GM18870 (cell line): ENCODE measurements around the gene ACTRT2.

Experiments
- ATAC-seq: cut with Tn5 transposase; IDR thresholded peaks from one replicate; pipeline ENCODE4 v1.9.1; 2021; ENCODE audit warnings: moderate library complexity; ENCODE audit not compliant: unreplicated experiment

Gene ACTRT2

DNA sequence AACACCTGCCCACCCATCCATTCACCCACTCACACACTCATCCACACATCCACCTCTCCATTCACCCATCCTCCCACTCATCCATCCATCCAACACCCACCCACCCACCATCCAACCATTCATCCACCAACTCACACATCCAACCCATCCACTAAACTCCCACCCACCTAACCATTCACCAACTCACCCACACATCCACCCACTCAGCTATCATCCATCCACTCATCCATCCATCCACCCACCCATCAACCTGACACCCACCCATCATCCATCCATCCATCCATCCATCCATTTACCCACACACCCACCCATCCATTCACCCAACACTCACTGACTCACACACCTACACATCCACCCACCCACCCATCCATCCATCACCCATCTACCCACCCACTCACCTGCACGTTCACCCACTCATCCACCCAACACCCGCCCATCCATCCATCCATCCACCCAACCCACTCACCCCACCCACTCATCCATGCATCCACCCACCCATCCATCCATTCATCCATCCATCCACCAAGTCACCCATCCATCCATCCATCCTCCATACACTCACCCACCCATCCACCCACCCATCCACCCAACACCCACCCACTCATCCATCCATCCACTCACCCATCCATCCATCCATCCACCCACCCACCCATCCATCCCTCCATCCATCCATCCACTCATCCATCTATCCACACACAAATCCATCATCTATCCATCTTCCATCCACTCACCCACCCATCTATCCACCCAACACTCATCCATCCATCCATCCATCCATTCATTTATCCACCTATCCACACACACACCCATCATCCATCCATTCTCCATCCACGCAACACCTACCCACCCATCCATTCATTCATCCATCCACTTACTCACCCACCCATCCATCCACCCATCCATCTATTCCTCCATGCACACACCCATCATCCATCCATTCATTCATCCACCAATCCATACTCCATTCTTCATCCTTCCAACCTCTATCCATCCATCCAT lies 30.3 kb downstream of the ACTRT2 start:
- ATAC-seq: no peak

- ATAC-seq: no peak
Observed at GRCh38 chr1:3052501-3052900, 31.2 kb downstream of the ACTRT2 start.

DNA sequence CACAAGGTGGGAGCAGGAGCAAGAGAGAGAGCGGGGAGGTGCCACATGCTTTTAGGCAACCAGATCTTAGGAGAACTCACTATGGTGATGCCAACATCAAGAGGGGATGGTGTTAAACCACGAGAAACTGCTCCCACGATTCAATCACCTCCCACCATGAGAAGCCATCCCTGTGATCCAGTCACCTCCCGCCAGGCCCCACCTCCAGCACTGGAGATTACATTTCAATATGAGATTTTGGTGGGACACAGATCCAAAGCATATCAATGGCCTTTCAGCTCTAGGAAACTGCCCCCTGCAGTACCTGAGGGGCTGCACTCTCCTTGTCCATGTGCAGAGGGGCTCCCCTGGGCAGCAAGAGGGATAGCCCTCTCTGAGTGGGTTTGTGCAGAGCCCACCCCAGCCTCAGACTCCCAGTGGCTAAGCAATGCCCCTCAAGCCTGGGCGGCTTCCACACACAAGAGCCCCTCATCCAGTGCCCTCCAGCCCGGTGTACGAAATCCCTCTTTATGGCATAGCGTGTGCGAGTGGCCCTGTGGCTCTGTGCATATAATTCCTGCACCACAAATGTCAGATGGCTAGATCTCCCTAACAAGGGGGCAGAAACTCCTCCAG lies 32.2 kb downstream of the ACTRT2 start:
- ATAC-seq: no peak

GRCh38 chr1:3053986-3054385 lies 32.7 kb downstream of the ACTRT2 start:
- no peak for ATAC-seq

- no peak for ATAC-seq
Observed at GRCh38 chr1:3054474-3054873, 33.2 kb downstream of the ACTRT2 start.

DNA sequence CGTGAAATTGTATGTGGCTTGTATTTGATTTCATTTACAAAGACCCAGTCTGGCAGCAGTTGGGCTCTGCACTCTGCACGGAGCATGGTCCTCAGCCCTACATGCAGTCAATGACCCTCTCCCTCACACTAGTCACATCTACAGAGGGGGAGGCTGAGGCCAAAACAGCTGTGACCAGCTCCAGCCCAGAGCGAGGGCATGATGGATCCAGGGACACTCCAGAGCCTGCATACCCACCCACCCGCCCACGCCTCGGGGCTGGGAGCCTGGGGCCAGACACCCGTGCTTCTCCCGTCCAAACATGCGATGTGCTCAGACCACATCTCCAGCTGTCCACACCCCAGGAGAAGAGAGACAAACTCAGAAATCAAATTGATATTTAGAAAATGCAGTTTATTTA lies 33.8 kb downstream of the ACTRT2 start:
- no peak for ATAC-seq

DNA sequence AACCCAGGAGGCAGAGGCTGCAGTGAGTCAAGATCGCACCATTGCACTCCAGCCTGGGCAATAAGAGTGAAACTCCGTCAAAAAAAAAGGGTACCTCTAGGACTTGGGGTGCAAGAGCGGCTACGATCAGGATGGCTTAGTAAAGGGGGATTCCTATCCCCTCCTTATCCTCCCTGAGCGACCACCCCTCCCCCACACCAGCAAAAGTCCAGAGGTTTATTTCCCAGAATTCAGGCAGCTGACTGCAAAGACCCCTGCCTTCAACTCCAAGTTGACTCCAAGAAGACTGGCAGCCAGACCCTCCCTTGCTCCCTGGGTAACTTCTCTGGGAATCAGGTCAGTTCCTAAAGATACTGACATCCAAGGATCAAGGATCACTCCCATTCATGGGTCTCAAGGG lies 35.4 kb downstream of the ACTRT2 start:
- ATAC-seq: no peak

DNA sequence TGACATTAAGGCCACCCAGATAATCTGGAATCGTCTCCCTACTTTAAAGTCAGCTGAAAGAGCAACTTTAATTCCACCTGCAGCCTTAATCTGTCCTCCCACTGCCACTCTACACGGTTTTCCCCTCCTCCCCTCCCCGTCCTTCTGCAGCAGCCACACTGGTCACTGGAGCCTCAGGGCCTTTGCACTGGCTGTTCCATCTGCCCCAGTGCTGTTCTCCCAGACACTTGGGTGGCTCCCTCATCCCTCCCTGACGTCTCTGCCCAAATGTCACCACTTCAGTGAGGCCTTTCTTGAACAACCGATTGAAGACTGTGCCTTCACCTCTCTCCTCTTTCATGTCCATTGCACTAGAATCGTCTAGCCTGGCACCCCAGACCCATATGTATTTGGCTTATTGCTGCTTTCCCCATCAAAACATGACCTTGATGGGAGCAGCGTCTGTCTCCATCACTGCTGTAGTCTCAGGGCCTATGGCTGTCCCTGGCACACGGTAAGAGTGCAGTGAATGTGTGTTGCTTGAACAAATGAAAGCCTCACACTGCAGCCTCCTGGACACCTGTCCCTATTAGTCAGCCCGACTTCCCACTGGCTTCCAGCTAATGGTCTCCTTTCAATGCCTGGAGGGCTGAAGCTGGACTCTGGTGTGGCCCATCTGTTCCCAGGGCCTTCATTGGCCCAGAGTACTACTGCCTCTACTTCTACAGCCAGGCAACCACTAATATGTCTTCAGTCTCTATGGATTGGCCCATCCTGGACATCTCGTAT lies 37.2 kb downstream of the ACTRT2 start:
- ATAC-seq: no peak

DNA sequence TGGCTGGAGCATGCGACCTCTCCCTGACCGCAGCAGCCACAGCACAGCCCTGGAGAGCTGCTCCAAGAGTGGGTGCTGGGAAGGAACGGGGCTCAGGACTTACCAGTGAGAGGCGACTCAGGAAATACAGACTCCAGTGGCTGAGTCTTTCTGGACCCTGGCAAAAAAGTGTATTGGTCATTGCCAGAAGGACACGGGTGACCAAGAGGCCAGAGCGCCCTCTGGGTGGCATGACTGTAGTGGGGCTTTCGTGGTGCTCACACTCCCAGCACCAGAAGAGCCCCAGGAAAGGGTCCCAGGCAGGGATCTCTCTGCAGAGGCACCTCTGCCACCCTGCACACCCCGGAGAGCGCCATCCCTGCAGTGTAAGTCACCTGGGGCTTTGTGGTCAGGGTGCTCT lies 38.9 kb downstream of the ACTRT2 start:
- no peak for ATAC-seq

- ATAC-seq: no peak
Observed at GRCh38 chr1:3060601-3061551, 39.6 kb downstream of the ACTRT2 start.

DNA sequence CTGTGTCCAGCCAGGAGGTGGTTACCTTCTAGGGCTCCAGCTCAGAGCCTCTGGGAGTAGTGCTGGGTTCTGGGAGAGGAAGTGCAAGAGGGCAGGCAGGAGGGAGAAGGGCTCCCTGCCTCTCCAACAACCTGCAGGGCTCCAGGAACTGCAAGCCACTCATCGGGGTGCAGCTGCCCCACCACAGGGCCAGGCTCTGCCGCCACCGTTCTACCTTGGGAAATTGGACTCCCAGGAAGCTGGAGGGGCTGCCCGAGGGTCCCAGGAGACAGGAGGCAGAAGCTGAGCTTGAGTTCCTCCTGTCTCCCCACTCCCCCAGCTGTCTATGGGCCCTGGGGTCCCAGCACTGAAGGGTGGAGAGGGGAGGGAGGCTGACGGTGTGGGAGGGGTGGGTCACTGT lies 40.3 kb downstream of the ACTRT2 start:
- ATAC-seq: no peak

DNA sequence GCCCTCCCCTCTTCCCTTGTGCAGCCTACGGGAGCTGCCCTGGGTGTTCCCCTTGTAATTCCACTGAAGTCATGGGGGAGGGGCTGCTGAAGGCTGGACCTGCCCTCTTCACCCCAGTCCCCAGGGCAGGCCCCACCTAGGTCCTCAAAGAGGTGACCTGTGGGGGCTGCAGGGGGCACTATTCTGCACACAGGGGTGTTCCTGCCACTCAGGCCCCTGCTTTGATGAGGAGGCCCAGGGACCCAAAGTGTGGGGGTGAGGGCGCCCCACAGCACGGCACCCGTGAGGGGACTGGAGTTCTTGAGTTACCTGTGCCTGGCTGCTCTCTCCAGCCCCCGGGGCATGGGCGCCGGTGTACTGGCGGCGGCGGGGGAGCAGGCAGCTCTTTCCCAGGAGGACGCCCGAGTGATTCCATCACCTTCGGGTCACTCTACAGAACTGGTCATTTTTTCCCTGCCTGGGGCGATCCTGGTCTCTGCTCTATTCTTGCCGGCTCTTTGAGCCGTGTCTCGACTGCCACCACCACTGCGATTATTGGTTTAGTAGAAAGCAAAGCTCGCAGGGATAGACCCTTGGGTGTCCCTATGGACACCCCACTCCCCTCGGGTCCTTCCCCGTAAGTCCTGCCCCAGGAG lies 40.8 kb downstream of the ACTRT2 start:
- ATAC-seq: no peak

- no peak for ATAC-seq
Observed at GRCh38 chr1:3062616-3063378, 41.5 kb downstream of the ACTRT2 start.

GRCh38 chr1:3063379-3064295 lies 42.4 kb downstream of the ACTRT2 start:
- ATAC-seq: no peak

DNA sequence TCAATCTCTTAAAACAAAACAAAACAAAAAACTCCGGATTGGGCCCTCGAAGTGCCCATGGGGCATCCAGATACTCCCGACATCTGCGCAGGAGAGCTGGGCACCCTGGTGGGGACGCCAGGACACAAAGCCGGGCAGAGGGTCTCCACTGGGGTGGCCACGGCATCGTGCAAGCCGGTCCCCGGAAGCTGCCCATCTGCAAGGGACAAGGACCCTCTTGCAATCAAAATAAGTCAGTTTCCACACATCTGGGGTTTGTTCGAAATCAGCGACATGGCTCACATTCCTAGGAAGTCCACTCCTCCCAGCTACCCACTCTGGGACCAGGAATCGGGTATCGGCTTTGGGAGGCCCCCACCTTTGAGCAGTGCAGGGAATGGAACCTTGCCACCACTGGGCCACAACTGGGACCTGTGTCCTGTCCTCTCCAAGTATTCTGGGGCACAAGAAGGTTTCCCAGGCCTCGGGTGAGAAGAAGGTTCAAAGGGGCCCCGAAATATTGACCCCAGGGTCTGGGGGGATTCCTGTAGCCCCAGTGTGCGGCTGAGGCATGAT lies 43.1 kb downstream of the ACTRT2 start:
- no peak for ATAC-seq

- no peak for ATAC-seq
Observed at GRCh38 chr1:3064901-3065300, 43.6 kb downstream of the ACTRT2 start.

DNA sequence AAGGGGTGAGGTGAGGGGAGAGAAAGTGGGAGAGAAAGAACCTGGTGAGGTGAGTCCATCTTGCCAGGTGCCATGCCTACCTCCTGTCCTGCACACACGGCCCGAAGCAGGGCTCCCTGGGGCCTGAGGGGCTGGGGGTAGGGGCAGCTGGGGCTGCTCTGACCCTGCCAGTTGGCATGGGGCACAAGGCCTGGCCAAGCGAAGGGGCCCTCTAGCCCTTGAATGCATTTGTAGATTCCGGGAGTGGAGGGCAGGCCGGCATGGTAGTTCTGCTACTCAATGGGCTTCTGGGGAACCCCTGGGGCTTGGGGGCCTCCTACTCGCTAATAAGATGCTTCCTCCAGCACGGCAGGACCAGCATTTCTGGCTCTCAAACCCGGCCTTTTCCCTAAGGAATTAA lies 44.1 kb downstream of the ACTRT2 start:
- ATAC-seq: no peak

DNA sequence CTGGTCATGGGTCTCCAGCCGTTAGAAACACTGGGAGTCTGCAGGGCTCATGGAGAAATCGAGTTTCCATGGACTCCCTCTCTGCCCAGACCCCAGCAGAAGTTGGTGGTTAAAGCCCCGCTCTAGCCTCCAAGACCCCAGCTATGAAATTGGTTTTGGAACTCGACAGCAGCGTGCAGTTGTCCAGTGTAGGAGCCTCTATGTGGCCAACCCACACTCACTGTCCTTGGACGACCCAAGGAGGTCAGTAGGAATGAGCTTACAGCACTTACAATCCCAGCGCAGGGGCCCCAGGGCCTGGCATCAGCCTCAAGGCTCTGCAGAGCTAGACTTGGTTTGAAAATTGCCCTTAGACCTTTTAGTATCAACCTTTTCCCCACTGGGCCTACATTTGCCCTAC lies 44.5 kb downstream of the ACTRT2 start:
- no peak for ATAC-seq
